Right forelimb (tissue), 1 donor: Measurements from ENCODE around the gene TOR1B.
A peak's percentile ranks its signal among the peaks of the same experiment; 100 is the strongest.

Experiments
- DNase-seq: peaks from one replicate; pipeline ENCODE4 v3.0.0-alpha.2; 2018

TOR1B gene

DNA sequence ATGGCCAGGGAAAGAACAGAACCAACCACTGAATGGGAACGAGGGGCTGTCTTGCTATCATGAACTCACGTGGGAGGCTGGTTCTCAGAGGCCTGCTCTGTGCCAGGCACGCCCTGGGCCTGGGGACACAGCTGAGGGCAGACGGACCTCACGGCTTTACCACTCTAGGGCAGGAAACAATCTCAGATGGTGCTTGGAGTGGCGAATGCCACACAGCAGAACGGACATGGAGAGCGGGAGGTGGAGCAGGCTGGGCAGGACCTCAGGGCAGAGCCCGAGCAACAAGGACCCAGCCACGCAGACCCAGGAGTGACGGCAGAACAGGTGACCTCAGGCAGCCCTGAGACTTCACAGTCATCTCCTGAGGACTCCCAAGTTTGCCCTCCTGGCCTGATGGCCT, 12.3 kb downstream of the TOR1B start:
- DNase-seq, result no peak

DNA sequence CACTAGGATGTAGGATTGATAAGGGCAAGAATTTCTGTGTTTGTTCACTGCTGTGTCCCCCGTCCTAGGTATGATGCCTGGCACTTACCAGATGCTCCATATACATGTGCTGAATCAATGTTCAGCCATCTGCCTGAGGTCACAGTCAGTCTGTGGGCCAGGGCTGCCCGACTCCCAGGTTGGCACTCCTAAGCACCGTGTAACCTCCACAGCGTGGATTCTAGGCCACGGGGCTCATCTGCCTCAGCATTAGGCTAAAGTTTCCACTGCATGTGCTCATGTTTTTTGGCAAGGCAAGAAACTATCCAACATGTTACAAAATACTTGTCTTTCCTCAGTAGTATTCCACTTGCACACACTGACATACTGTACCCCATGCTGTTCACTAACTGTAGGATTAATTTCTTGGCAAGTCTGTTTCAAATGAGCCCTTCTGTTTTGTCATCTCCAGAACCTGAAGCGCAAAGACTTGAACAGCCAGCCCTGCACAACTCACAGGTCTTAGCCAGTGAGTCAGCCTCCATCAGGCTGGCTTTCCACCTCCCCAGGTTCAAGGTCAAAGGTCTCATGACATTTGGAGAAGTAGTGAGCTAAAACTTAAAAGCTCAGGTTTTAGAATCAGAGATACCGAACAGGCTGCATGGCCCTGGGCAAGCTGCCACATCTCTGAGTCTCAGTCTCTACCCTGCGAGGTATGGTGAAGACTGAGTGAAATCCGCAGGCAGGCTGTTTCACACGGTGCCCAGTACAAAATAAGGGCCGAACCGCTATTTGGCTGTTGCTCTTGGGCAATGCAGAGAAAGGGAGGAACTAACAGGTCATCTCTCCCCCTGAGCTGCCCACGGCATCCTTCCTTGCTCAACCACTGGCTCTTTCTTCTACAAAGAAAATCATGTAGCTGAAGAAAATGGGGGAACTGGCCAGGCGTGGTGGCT, 13.8 kb downstream of the TOR1B start:
- no peak for DNase-seq

DNA sequence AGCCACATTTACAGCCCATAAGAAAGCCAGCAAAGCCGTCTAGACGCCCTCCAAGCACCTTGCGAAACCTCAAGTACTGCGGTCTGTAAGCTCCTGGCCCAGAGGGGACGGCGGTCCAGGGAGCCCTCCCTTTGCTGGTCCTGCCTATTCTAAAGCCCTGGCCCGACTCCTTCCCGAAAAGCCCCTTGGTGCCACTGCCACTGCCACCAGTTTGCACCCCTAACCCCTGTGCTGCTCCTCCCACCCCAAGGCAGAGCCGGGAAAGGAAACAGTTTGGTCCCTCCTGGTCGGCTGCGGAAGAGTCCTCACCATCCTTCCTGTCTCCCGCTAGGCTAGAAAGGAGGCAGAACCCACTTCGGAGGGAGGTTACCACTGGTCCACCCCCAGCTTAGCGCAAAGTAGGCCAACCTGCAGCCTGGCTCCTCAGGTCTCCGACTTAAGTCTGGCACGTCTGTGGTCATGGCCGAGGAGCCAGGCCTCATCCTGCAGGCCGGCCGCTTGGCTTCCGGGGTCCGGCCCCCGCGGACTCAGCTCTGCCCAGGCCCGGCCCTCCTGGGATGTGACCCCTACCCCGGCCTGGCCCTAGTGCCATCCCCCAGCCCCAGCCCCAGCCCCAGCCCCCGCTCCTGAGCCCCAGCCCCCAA, 20.0 kb downstream of the TOR1B start:
- DNase-seq, result no peak

DNA sequence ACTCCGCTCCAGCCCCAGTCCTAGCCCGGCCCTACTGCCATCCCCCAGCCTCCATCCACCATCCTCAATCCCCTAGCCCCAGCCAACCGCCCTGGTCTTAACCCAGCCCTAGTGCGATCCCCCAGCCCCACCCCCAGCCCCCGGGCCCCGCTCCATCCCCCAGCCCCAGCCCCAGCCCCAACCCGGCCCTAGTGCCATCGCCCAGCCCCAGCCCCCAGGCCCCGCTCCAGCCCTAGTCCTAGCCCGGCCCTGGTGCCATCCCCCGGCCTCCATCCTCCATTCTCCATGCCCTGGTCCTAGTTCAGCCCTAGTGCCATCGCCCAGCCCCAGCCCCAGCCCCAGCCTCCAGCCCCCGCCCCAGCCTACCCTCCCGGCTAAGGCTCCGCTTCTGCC, 20.6 kb downstream of the TOR1B start:
- no peak for DNase-seq

DNA sequence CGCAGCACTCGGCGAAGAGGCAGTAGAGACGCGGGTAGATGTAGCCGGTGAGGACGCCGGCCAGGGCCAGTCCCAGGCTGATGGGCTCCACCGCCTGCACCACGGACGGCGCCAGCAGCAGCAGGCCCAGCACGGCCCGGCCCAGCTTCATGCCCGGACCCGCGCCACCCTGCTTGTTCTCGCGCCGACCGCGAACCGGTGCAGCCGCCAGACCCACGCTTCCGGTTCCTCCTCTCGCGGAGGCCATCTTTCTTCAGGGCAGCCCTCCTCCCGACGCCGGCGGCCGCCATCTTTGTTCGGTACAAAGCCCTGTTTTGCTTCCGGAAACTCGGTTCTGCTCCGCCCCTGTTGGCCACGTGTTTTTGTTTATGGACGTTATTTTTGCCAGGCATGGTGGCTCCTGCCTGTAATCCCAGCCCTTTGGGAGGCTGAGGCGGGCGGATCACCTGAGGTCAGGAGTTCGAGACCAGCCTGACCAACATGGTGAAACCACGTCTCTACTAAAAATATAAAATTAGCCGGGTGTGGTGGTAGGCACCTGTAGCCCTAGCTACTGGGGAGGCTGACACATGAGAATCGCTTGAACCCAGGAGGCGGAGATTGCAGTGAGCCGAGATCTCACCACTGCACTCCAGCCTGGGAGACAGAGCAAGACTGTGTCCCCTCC, 21.1 kb downstream of the TOR1B start, which contains the start of gene TOR1A:
TOR1A (minus strand) TSS at position 202 of the 667 bp plus-strand sequence; CDS start at position 151, 51 bp downstream.
- peak; percentile 96 for DNase-seq

DNA sequence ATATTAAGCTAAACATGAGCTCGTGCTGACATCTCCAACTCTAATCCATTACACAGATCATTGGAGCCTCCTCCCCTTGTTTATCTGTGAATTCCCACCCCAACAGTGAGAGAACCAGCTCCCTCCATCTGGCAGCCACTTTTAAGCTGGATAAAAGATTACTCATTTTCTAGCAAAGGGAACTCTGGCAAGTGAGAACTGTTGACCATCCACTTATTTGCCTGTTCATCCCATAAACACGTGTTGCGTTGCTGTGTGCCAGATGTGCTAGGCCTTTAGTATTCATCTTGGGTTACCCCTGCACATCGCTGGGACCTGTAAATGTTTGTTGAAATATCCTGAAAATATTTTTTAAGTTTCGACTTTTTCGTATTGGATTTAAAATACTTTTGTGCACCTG, 23.4 kb downstream of the TOR1B start:
- DNase-seq, result no peak

DNA sequence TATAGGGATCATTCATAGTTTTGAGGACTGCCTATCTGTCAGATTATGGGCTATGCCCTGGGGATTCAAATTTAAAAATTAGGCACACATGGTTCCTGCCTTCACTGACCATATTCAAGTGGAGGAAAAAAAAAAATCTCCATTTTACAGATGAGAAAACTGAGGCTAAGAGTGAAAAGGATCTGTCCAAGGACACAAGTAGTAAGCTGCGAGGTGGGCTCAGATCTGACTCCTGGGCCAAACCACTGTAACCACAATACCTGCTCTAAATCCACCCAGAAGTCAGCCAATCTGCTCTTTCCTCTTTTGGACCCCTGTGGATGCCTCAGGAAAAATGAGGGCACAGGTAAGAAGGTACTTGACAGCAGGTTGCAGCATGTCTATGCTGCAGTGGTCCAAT, 23.8 kb downstream of the TOR1B start:
- no peak for DNase-seq

DNA sequence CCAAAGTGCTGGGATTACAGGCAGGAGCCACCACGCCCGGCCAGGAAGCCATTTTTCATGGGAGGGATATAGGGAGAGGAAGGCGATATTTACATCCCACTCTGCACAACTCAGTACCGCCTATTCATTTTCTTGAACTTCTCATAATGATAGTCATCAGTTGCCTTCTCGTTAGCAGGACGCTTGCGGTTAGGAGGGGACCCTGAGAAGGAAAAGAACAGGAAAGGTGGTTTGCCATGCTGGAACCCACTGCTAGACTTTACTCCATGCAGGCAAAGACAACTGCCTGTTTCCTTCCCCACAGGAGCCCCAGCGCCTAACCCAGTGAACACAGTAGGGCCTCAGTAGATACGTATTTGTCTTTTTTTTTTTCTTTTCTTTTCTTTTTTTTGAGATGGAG, 25.1 kb downstream of the TOR1B start:
- DNase-seq, result no peak

DNA sequence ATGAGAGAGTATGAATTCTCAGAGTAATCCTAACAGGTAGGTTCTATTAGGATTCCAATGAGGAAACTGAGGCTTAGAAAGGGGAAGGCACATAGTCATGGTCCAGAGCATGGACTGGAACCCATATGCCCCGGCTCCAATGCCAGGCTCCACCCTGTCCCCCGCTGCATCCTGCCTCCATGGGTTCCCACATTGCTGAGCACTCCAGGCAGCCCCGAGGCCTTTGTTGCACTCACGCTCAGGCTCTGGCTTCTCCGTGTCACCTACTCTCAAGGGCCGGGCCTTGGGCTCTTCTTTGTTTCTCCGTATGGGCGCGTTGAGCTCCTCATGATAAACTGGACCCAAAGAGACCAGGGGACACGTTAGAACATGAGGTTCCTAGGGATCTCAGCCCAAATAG, 26.0 kb downstream of the TOR1B start:
- no peak for DNase-seq

DNA sequence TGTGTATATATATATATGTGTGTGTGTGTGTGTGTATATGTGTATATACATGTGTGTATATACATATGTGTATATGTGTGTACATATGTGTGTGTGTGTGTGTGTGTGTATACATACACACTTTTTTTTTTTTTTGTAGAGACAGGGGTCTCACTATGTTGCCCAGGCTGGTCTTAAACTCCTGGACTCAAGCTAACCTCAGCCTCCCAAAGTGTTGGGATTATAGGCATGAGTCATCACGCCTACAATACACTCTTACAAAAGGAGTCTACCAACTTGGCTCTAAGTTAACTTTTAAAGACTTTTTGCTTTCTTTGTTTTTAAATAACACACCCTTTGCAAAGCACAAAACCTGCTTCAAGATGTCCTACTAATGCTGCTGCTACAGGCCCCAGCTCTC, 30.0 kb downstream of the TOR1B start:
- DNase-seq, result no peak

DNA sequence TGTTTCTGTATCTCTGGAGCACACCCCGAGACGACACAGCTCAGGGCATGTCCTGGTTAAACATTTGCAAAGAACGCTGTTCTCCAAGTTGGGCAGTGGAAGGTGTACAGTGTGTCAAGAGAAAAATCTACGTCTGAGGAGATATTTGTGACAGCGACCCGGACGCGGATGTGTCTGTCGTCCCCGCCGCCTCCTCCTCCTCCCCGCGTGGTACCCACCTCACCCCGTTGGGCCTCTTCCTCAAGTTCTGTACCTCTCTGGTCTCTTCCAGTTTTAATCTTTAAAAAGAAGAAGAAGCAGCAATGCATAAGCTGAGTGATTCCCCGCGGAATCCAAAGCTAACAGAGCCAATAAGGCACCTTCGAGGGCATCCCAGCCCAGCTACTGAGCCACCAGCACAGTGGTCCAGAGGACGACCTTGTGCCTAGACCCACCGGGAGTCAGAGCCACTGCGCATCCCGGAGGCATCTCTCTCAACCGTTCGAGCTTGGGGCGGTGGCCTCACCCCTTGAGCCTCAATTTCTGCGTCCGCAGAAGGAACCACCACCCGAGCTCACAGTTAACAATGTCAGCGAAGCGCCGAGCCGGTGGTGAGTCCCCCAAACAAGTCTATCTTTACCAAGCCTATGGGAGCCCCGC, 31.6 kb downstream of the TOR1B start:
- DNase-seq, result no peak

DNA sequence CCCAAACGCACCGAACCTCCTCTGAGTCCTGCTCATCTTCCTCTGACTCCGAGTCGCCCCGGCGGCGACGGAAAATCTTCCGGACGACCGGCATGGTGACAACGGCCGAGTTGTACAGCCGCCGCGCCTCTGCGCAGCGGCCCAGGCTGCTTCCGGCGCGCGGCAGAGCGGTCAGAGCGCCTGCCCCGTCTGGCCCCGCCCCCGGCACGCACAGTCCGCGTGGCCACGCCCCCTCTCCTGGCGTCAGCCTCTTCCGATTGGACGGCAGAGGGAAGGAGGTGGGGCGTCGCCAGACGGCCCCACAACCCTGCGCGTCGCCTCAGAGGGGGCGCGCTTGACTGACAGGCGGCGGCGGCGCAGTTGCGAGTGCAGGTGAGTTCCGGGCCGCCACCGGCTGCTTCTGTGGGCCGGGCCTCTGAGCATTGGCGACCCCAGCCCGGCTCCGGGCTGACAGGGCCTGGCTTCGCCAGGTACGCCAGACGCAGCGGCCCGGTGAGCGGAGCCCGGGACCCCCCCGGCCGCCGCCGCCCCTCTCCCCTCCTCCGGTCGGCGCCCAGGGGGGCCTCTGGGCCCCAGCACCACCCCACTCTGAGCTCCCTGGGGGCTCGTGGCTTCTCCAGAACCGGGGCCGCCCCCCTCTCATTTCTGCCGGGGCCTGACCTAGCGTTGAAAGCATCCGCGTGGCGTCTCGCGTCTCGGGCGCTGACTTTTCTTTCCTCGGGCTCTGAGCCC, 32.3 kb downstream of the TOR1B start, which contains the start of the genes C9orf78 and USP20:
C9orf78 (minus strand) TSS at position 148 of the 732 bp plus-strand sequence; CDS start at position 94, 54 bp downstream.
USP20 (plus strand) TSS at position 331 of the 732 bp plus-strand sequence. CDS start 17,098 bp downstream, outside the sequence.
- peak; percentile 96 for DNase-seq

DNA sequence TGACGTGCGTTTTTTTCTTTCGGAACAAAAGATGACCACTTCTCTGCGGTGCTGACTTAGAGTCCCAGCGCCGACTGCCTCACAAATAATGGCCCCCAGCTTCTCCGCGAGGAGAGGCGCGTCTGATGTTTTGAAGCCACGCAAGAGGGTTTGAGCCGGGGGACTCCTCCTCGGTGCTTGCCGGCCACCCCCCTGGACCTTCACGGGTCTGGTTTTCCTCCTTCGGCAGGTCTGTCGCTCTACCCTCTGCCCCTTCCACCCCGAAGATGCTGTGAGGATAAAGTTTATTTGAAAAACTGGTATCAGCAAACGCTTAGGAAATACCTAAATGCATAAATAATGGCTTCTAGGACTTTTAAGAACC, 32.9 kb downstream of the TOR1B start:
- no peak for DNase-seq

DNA sequence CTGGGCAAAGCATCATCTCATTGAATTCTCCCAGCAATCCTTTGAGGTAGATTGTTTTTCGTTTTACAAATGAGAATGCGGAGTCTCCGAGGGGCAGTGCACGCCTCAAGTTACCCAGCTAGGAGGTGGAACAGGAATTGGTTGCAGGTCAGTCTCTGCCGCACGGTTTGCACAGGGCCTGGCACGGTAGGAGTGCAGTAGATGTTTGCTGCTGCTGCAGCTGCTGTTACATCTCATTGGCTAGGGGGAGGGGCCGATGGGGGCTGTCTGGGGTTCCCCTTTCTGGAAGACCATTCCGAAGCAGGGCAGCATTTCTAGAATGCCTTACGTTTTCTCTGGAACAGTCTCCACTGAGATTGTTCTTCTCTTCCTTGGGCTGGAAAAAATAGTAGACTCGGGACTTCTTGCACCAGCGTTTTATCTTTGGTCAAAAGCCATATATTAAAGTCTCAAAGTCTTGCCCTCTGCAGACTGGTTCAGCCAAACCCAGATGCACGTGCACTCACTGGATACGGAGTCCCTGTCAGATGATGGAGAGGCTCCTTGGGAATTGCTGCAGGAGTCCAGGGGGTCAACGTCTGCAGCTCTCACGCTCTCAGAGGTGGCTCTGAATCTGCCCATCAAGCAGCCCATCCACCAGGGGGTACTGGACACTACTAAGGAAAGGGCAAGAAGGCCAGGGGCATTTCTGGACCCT, 33.5 kb downstream of the TOR1B start:
- DNase-seq, result no peak

DNA sequence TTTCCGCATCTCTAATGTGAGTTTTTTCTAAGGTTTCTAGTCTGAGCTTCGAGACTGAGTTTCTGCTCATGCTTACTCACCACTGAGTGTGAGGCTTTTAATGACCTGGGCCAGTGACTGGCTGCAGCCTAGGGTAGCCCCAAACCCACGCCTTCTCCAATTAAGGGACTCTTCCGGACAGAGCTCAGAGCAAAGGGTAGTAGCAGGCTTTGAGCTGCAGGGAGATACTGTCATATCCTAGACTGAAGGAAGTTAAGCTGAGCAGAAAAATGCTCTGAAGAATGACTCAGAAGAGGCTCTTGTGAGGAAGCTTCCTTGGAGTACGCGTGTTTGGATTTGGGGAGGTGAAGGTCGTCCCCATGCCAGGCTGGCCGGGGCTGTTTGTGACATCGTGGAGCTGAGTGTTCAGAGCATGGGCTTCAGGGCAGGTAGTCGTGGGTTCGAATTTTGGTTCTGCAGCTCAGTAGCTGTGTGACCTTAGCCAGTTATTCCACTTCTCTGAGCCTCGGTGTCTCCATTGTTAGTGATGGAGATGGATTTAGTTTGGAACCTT, 35.8 kb downstream of the TOR1B start:
- no peak for DNase-seq

DNA sequence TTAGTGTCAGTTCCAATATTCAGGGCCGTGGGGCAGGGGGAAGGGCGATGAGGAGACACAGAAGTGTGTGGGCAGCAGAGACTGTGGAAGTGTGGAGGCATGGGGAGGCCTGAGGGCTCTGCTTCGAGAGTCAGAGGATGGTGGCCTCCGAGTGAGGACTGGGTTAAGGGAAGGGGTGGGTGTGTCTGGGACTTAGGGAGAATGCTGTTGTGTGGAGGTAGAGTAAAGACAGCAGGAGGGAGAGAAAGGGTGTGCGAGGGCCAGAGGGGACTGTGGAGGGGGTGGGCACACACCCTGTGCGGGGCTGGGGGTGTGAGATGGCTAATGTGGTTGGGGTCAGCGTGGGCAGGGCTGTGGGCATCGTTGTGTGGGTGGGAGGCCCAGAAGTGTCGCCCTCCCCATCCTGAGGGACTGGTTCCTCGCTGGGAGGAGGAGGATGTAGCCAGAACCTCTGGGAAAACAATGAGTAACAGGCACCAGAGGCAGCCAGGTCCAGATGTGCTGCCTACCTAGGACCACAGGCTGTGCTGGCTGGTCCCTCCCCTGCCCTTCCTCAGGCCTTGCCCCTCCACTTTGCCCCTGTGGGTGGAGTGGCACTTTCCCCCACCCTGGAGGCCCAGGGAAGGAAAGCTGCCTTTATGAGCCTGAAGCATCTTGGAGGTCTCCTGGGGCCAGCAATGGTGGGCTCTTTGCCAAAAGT, 36.5 kb downstream of the TOR1B start:
- DNase-seq, result no peak

DNA sequence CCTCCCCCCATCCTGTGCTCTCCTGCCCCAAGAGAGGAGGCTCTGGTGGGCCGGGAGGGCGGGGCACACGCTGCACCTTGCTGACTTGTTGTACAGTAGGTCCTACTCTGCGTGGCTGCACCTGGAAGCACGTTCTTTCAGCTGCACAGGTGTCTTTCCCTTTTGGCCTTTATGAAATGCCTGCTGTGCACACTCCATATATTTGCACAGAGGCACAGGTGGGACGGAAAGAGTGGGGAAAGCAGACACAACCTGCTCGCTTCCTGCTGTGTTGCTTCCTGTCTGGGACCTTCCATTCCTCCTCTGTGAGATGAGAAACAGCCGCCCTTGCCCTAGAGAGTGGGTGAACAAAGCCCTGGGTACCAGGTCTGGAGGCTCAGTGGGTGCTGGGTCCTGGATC, 37.0 kb downstream of the TOR1B start:
- no peak for DNase-seq

DNA sequence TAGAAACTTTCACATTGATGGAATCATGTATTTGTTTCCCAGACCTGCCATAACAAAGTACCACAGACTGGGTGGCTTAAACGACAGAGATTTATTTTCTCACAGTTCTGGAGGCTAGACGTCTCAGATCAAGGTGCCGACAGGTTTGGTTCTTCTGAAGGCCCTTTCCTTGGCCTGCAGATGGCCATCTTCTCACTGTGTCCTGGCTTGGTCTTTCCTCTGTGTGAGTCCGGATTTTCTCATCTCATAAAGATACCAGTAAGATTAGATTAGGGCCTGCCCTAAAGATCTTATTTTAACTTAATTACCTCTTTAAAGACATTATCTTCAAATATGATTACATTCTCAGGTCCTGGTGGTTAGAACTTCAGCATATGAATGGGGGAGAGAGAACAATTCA, 38.1 kb downstream of the TOR1B start:
- DNase-seq, result no peak

DNA sequence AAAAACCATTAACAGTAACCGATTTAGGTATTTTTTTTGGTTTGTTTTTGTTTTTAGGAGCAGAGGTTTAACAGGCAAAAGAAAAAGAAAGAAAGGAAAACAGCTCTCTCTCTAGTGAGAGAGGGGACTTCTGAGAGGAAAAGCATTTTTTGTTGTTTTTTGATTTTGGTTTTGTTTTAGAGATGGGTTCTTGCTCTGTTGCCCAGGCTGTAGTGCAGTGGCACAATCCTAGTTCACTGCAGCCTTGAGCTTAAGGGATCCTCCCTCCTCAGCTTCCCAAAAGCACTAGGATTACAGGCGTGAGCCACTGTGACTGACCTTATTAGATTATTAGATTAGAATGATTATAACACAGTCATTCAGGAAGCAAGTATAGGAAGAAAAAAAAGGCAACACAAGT, 42.4 kb downstream of the TOR1B start:
- DNase-seq, result no peak

DNA sequence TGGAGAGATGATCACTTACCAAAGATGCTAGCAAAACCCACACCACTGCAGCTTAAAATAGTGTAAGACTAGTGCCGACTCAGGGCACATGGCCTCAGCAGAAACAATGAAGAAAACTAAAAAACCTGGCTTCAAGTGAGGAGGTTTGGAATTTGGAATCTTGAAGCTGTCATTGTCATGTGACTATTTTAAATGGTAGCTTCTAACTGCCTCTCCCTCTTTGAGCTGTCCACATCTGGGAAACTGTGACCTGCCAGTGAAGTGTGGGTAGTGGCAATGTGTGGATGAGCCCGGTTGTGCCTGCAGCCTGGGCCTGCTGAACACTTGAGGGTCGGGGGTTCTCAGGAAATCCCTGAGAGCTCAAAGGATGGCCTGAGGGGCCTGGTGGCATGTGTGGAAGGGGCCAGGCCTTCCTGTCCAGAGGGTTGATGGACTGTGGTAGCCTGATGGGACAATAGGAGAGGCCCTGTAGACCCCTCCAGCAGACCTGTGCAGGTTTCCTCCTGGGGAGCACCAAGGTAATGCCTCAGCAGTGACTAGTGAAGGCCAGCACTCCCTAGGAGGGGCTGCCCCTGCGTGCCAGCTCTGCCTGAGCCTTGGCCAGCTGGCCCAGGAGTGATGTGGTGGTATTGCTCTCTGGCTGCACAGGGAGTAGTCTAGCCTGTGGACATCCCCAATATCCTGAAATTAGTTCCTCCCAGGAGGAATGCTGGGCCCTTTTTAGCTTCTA, 45.9 kb downstream of the TOR1B start:
- DNase-seq, result no peak
